K562 (cell line): ENCODE data around the gene PHKB. TPM values are rescaled to one million over a fixed set of nuclear protein-coding genes. Genes with fewer than 3 reads are reported as not detected.
A peak's percentile ranks its signal among the peaks of the same experiment; 100 is the strongest.

Experiments
- ATAC-seq: fragments of 200-7000 bp; cut with Tn5 transposase; 3 replicates; pipeline ENCODE4 v1.9.1; 2020; ENCODE audit warnings: moderate library complexity
- BruUV-seq: library from RNA; stranded (reverse); fragments of 400-500 nt; replicated peaks from 2 replicates; lab custom pipeline; 2021; lab: Mats Ljungman, UMichigan
- CTCF ChIA-PET: fragments of 300-600 bp; formaldehyde crosslinking; extraction: SDS; loops from one replicate; lab custom pipeline; 2021; ENCODE audit warnings: low intra/inter-chr PET ratio; lab: Yijun Ruan, JAX
- POLR2A ChIA-PET: fragments of 300-600, 350-650 bp; sonication (Branson Sonifier 250); formaldehyde crosslinking; extraction: SDS; loops from one replicate; lab custom pipeline; 2021; ENCODE audit warnings: antibody characterized with exemption, inconsistent platforms; lab: Yijun Ruan, JAX
- DNase-seq, 4 experiments: peaks; one replicate each; pipeline versions ENCODE4 v3.0.0 to v3.0.0-alpha.2; 2011 to 2018; ENCODE audit warnings: low spot score in 3 of 4, mixed read lengths in 3 of 4; ENCODE audit errors: extremely low read depth in 1 of 4
- FAIRE-seq: peaks from 2 replicates; lab custom pipeline; 2011; peaks lifted over from hg19 to GRCh38; lab: Jason Lieb, UNC
- H2AFZ ChIP-seq: 2 replicates; pipeline ENCODE4 v1.6.0; 2011; ENCODE audit warnings: low read depth, low read length, control low read depth, inconsistent platforms
- H3K27ac ChIP-seq: fragments of 200-600 bp; 3 replicates; pipeline ENCODE4 v1.8.0; 2011; ENCODE audit warnings: low read depth, mild to moderate bottlenecking, control low read depth, inconsistent platforms, low read length, moderate library complexity, mixed read lengths; ENCODE audit errors: extremely low read depth
- H3K27me3 ChIP-seq, 2 experiments: fragments of 300-600 bp in 1 of 2; 2 replicates in 1 of 2; 3 replicates in 1 of 2; pipeline versions ENCODE4 v1.6.0 to v1.8.0; 2011; ENCODE audit warnings: inconsistent platforms in 2 of 2, low read length in 2 of 2, mild to moderate bottlenecking in 1 of 2, mixed read lengths in 1 of 2, moderate library complexity in 1 of 2; ENCODE audit not compliant: control insufficient read depth in 2 of 2, insufficient read depth in 2 of 2
- H3K36me3 ChIP-seq: fragments of 300-600 bp; 3 replicates; pipeline ENCODE4 v1.8.0; 2011; ENCODE audit warnings: mild to moderate bottlenecking, low read length, inconsistent platforms; ENCODE audit not compliant: control insufficient read depth, insufficient read depth
- H3K4me1 ChIP-seq, 2 experiments: fragments of 200-600 bp in 1 of 2; replicated peaks in 1 of 2; 2 replicates in 1 of 2; 3 replicates in 1 of 2; pipeline versions ENCODE4 v1.5.1 to v1.8.0; 2011; ENCODE audit warnings: inconsistent platforms in 2 of 2, low read length in 2 of 2, mild to moderate bottlenecking in 1 of 2, mixed read lengths in 1 of 2, moderate library complexity in 1 of 2; ENCODE audit not compliant: control insufficient read depth in 2 of 2, insufficient read depth in 2 of 2
- H3K4me2 ChIP-seq: 2 replicates; pipeline ENCODE4 v1.6.1; 2011; ENCODE audit warnings: low read length, control low read depth, inconsistent platforms, mixed read lengths; ENCODE audit not compliant: insufficient read depth
- H3K4me3 ChIP-seq: fragments of 200-600 bp; sonication (generic), shearing (Covaris generic); 2 replicates; pipeline ENCODE4 v1.5.1; 2016; ENCODE audit warnings: control low read depth, inconsistent platforms
- H3K79me2 ChIP-seq: fragments of 200-600 bp; 3 replicates; pipeline ENCODE4 v1.8.0; 2011; ENCODE audit warnings: low read length, inconsistent platforms; ENCODE audit not compliant: control insufficient read depth, insufficient read depth
- H3K9ac ChIP-seq, 2 experiments: 2 replicates each; pipeline versions ENCODE4 v1.6.0 to v1.6.1; 2011; ENCODE audit warnings: low read depth in 2 of 2, low read length in 2 of 2, control low read depth in 1 of 2, inconsistent platforms in 1 of 2, mild to moderate bottlenecking in 1 of 2, mixed read lengths in 1 of 2; ENCODE audit not compliant: insufficient read depth in 1 of 2
- H3K9me1 ChIP-seq: one replicate; pipeline ENCODE4 v1.6.0; 2011; ENCODE audit warnings: inconsistent platforms, mild to moderate bottlenecking, low read length, moderate library complexity; ENCODE audit not compliant: control insufficient read depth, insufficient read depth
- H3K9me3 ChIP-seq: replicated peaks from 2 replicates; pipeline ENCODE4 v1.5.1; 2011; ENCODE audit warnings: low read depth, low read length, inconsistent platforms; ENCODE audit not compliant: control insufficient read depth, insufficient read depth
- H4K20me1 ChIP-seq: replicated peaks from 2 replicates; pipeline ENCODE4 v1.6.1; 2011; ENCODE audit warnings: low read length, inconsistent platforms, mixed read lengths; ENCODE audit not compliant: control insufficient read depth, insufficient read depth
- EGR1 ChIP-seq: fragments of 450-650 bp; conservative IDR thresholded peaks from 2 replicates; pipeline ENCODE4 v1.6.1; 2017; ENCODE audit warnings: mild to moderate bottlenecking
- PHTF2 ChIP-seq: fragments of 250-450 bp; sonication (Bioruptor Pico); IDR thresholded peaks from 2 replicates; pipeline ENCODE4 v1.5.0; 2021; ENCODE audit warnings: mild to moderate bottlenecking
- SAFB ChIP-seq: fragments of 200-400 bp; formaldehyde crosslinking; IDR thresholded peaks from 2 replicates; pipeline ENCODE4 v1.6.1; 2017; ENCODE audit warnings: low read depth, low read length, borderline replicate concordance
- in situ Hi-C: fragments of 300-500 bp; cut with MboI; formaldehyde crosslinking; loops from 4 replicates; pipeline ENCODE4 v1.15.0; 2018; ENCODE audit warnings: inconsistent platforms, mixed read lengths
- intact Hi-C: fragments of 100-400 bp; cut with micrococcal nuclease; formaldehyde crosslinking; loops from 2 replicates; pipeline ENCODE4 v1.14.2; 2022
- polyA plus RNA-seq, 8 experiments: library from polyadenylated mRNA; depleted of rRNA in 4 of 8; stranded (reverse) in 5 of 8; unstranded in 3 of 8; fragments of >200 nt; fragmentation: Nextera tagmentation in 2 of 8; fragmentation: Illumina TruSeq in 1 of 8; extraction: Ambion mirVana in 2 of 8; extraction: Trizol in 1 of 8; gene quantifications; 2 replicates each; pipeline versions ENCODE4 v1.2.1 to v1.2.3, GENCODE V29; 2011 to 2014; ENCODE audit warnings: inconsistent platforms in 1 of 8, missing spikeins in 1 of 8
- total RNA-seq, 7 experiments: library from RNA; depleted of rRNA in 6 of 7; stranded (reverse); fragments of >200 nt in 6 of 7; fragmentation: Illumina TruSeq in 2 of 7; extraction: Trizol in 2 of 7; gene quantifications; 2 replicates each; pipeline versions ENCODE4 v1.2.1 to v1.2.3, GENCODE V29; 2011 to 2021; ENCODE audit warnings: low replicate concordance in 1 of 7
- TF ChIP-seq, protein P1 (sequence below), 3 experiments: IDR thresholded peaks in 2 of 3; conservative IDR thresholded peaks in 1 of 3; 2 replicates each; pipeline ENCODE4 v1.5.1; 2011 to 2012; ENCODE audit warnings: low read length in 3 of 3, mild to moderate bottlenecking in 3 of 3, control low read depth in 2 of 3, improper control_type of control experiment in 1 of 3, inconsistent platforms in 1 of 3, low read depth in 1 of 3, mixed read lengths in 1 of 3, moderate library complexity in 1 of 3; ENCODE audit not compliant: insufficient read depth in 2 of 3

PHKB gene
- total and polyA plus RNA-seq, 9 of the 15 experiments (the other 6 are each of a cell fraction or from before 2014, with no cell fraction given): 24.7 to 92.3 (median 67.0) TPM

DNA sequence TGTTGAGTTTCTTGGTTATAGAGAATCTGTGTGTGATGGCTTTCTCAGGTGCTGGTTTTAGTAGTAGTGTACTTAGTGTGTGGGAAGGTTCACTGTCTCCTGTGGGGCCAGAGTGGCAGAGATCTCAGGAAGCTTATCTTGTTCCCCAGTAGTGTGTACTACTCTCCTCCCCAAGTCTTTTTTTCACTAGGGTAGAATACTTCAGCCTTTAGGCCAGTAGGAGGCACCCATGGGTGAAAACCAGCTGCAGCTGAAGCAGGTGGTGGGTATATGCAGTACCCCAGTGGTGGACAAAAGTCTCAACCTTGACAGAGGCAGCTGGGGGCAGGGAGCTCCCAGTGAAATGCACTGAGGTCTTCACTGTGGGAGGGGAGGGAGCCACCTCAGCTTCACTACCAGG is 109.9 kb downstream of the PHKB start:
- peak in 3 of 4 experiments; percentile 25 to 29 (median 25) for DNase-seq
- Histone ChIP-seq H3K27ac (no peak overlapping the region), H3K4me1 (peaks cover 0 to 5% of the 10 kb centered on the region in 2 experiments; a peak in 1 of 5 replicates), H3K9me3 (no peaks in the 10 kb centered on the region), H3K4me3 (no peak overlapping the region), H3K27me3 (no peaks in the 10 kb centered on the region), H3K79me2 (peaks cover 23% of the 10 kb centered on the region), H3K9me1 (no peaks in the 10 kb centered on the region), H3K4me2 (no peak overlapping the region), H4K20me1 (no peaks in the 10 kb centered on the region), H3K36me3 (peaks cover 5% of the 10 kb centered on the region; the same call in 2 of the 3 replicates), H3K9ac (no peak overlapping the region), H2AFZ (no peak overlapping the region)
- intact Hi-C loops (loop anchor here (10.0 kb wide), 1 partner anchor 106 kb away; the partner anchor contains the start of genes ITFG1 and PHKB), in situ Hi-C loops (no loop called here)
- ChIA-PET POLR2A (interaction anchor here (1.5 to 1.6 kb wide), 2 partner anchors 12 to 14 kb away, joined by 4 to 5 read pairs; no protein-coding TSS in a partner anchor), CTCF (no interaction called here)
- no peak for FAIRE-seq
- peak; percentile 81 for ATAC-seq
- BruUV-seq: no TSS peak
- no peak for TF ChIP-seq SAFB
- no peak for TF ChIP-seq EGR1
- TF ChIP-seq, protein P1, sequence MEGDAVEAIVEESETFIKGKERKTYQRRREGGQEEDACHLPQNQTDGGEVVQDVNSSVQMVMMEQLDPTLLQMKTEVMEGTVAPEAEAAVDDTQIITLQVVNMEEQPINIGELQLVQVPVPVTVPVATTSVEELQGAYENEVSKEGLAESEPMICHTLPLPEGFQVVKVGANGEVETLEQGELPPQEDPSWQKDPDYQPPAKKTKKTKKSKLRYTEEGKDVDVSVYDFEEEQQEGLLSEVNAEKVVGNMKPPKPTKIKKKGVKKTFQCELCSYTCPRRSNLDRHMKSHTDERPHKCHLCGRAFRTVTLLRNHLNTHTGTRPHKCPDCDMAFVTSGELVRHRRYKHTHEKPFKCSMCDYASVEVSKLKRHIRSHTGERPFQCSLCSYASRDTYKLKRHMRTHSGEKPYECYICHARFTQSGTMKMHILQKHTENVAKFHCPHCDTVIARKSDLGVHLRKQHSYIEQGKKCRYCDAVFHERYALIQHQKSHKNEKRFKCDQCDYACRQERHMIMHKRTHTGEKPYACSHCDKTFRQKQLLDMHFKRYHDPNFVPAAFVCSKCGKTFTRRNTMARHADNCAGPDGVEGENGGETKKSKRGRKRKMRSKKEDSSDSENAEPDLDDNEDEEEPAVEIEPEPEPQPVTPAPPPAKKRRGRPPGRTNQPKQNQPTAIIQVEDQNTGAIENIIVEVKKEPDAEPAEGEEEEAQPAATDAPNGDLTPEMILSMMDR (IDR thresholded peaks at IDR 0.05 in 2 of 3, conservative IDR thresholded peaks at IDR 0.05 in 1 of 3; ENCODE audit: insufficient read depth in 2 of 3, low read depth in 1 of 3, low read length in 3 of 3): peak; percentile 27 to 45 (median 30); a peak in 3 of 6 replicates
- TF ChIP-seq PHTF2 (CRISPR knock-in tag): no peak
